ENCODE results near the gene APBA2.

GRCh38 chr15:29094711-29095110 is 208.9 kb downstream of the APBA2 start:
- TF ChIP-seq, protein P1, sequence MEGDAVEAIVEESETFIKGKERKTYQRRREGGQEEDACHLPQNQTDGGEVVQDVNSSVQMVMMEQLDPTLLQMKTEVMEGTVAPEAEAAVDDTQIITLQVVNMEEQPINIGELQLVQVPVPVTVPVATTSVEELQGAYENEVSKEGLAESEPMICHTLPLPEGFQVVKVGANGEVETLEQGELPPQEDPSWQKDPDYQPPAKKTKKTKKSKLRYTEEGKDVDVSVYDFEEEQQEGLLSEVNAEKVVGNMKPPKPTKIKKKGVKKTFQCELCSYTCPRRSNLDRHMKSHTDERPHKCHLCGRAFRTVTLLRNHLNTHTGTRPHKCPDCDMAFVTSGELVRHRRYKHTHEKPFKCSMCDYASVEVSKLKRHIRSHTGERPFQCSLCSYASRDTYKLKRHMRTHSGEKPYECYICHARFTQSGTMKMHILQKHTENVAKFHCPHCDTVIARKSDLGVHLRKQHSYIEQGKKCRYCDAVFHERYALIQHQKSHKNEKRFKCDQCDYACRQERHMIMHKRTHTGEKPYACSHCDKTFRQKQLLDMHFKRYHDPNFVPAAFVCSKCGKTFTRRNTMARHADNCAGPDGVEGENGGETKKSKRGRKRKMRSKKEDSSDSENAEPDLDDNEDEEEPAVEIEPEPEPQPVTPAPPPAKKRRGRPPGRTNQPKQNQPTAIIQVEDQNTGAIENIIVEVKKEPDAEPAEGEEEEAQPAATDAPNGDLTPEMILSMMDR (optimal IDR thresholded peaks at IDR 0.05 in 1 of 3, IDR thresholded peaks at IDR 0.05 in 1 of 3, conservative IDR thresholded peaks at IDR 0.05 in 1 of 3; ENCODE audit: extremely low read depth in 1 of 3, insufficient read depth in 2 of 3, low read length in 3 of 3): no peak
- no peak for TF ChIP-seq EZH2 (IDR thresholded peaks at IDR 0.05; ENCODE audit: low read length)
